Measurements from ENCODE around the gene ATF3.

Gene ATF3

GRCh38 chr1:212609701-212610574 lies 1.4 kb downstream of the ATF3 start:
- DNase-seq (ENCODE audit: low read depth), result no peak

DNA sequence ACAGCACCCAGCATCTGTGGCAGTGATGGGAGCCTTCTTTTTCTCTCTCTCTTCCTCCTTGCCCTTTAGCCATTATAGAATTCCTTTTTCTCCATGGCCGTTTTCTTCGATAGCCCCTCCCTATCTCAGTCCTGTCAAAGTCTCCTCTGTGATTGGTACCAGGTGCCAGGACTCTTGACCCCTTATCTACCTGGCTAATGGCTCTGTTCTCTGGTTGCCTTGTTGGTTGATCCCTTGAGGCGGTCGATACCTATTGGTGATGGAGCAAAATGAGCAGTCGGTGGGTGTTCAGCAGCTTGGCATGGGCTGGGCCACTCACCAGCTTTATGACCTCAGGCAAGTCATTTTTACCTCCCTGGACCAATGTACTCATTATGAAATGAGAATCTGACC lies 2.0 kb downstream of the ATF3 start:
- DNase-seq (ENCODE audit: low read depth), result no peak

DNA sequence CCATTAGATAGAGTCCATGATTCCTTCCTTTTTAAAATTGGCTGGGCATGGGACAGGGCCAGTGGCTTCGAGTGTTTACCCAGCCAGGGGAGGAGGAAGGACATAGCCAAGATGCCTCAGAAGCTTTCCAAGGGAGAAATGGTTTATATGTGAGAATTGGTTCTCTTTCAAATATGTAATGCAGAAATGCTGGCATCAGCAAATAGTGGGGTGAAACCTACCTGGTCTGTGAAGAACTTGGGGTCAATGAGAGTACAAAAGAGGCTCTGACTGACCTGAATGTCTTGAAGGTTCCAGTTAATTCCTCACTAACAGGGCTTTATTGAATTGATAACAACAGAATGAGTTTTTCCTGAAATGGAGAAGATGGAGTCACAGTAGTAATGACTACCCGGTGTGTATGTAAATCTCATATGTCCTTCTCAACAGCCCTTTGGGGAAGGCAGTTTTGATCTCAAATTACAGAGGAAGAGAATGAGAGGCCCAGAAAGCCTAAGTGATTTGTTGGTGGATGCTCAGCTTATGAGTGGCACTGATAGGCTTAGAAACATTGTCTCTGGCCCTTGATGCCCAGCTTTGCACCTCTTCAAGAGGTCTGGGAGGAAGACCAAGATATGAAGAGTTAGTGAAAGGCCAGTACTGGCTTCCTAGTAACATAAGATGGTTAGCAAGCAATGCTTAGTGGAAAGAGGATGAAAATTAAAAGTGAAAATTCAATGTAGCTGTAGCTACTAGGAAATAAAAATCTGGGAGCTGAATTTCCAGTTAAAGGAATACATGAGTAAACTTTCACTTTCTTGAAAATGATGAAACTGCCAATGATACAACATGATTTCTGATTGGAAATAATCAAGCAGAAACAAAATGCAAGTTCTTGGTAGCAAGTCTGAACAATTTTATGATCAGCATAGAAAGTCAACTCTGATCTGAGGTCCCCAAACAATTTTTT lies 2.7 kb downstream of the ATF3 start:
- no peak for DNase-seq (ENCODE audit: low read depth)

GRCh38 chr1:212612041-212612961 lies 3.7 kb downstream of the ATF3 start:
- no peak for DNase-seq (ENCODE audit: low read depth)

GRCh38 chr1:212613440-212614335 lies 5.1 kb downstream of the ATF3 start:
- DNase-seq (ENCODE audit: low read depth), result no peak

DNA sequence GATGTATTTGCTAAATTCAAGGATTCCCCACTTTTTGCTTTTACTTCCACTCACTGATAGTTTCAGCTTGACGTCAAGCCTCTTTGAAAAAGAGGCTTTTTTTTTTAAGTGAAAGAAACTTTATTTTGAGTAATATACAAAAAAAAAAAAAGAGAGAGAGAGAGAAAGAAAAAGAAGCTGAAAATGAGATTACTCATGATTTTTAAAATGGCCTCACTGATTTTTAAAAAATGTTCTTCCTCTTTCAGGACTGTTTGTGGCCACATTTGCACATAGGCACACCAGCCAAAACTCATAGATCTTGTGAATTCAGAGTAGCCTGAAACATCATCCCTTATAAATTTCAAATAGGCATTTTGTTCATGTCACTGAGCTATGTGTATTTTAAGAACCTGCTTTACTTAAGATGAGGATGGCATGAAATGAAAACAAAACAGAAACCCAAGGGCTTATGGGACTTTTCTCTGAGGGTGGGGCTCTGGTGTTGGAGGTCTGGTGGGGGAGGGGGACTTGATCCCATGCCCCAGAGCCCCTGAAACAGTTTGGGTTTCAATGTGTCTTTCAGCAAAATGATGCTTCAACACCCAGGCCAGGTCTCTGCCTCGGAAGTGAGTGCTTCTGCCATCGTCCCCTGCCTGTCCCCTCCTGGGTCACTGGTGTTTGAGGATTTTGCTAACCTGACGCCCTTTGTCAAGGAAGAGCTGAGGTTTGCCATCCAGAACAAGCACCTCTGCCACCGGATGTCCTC lies 6.1 kb downstream of the ATF3 start:
- no peak for DNase-seq (ENCODE audit: low read depth)

DNA sequence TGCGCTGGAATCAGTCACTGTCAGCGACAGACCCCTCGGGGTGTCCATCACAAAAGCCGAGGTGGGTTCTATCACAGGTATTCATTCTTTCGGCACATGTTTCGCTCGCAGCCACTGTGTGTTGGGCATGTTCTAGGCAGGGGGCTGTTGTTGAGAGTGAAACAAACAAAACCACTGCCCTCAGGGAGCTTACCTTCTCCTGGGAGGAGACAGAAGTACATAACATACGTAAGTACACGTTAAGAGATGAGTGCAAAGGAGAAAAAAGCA lies 6.6 kb downstream of the ATF3 start:
- no peak for DNase-seq (ENCODE audit: low read depth)

DNA sequence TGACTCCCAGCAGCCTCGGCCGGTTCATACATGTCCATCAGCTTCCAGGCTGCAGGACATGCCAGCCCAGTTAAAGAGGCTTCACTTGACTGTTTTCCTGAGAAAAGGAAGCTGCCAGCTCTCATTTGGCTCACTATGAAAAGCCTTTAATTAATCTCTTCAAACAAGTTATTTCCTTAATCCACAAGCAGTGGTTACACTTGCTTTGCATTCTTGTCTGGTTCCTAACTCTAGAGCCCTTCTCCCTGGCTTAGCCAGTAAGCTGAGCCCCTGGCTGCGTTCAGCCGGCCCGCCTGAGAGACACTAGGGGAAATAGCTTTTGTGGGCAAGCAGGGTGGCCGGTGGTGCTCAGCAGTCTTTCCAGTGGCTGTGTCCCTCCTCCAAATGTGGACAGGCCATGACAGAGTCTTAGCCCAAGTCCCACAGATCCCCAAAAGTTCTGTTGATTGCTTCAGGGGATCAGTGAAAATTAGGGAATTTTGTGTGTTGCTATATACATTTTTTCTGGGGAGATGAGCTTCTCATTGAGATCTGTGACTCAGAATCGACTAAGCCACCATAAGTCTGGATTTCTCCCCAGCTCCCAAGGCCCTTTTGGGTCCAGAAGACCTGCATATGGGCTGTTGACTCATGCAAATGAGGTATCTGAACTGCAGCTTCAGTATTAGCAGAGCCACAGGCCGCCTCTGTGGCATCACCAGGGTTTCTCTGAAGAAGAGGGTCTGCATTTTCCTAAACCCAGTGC lies 10.1 kb downstream of the ATF3 start:
- DNase-seq (ENCODE audit: low read depth), result no peak

DNA sequence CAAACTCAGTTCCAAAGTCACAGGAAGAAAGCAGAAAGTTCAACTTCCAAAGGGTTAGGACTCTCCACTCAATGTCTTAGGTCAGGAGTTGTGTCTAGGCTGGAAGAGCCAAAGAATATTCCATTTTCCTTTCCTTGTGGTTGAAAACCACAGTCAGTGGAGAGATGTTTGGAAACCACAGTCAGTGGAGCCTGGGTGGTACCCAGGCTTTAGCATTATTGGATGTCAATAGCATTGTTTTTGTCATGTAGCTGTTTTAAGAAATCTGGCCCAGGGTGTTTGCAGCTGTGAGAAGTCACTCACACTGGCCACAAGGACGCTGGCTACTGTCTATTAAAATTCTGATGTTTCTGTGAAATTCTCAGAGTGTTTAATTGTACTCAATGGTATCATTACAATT lies 11.7 kb downstream of the ATF3 start:
- no peak for DNase-seq (ENCODE audit: low read depth)

DNA sequence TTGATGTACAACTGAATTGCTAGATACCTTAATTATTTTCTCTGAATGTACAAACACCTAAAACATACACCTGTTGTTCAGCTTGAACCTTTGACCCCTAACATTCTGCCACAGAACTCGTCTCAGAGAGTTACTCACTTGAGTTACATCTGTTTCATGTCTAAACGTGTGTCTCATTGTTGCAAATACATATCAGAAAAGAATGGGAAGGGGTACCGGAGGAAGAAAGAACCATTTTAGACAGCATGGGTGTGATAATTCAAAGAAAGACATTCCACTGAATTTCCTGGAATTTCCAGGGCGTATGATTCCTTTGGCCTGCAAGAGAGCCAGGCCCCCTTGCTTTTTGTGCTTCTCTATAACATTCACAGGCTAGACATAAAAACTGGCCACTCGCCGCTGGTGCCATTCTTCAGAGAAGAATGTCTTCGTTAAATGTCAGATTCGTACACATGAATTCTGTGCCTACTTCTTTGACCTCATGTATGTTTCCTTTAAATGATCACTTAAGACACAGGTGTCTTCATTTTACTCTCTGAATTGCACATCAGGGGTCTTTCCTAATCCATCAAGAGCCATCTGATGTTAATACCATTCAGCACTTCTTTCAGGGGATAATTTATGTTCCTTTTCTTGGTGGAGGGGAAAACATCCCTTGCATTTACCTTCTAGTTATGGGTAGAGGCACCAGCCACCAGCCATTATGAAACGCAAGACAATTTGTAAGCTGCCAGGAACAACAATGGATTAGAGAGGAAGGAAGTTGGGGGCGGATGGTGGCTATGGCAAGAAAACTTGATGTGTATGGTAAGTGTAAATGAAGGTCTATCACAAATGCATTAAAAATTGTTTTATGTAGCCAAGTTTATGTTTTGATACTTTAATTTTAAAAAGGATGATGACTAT lies 12.7 kb downstream of the ATF3 start:
- no peak for DNase-seq (ENCODE audit: low read depth)

DNA sequence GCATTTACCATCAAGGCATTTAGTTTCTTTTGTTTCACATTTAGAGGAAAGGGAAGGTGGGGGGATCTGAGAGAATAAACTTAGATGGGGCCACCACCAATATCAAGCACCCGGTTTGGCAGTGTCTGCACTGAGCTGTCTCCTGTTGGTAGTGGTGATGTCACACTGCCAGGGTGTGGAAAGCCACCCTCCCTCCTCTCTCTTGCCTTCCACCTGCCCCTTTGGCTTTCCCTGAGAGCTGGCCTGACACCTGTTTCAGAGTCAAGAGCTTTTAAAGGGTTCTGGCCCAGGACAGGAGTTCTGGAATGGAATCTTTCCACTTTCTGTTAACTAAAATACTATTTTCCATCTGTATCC lies 13.4 kb downstream of the ATF3 start:
- DNase-seq (ENCODE audit: low read depth), result no peak

GRCh38 chr1:212622467-212622866 lies 13.9 kb downstream of the ATF3 start:
- DNase-seq (ENCODE audit: low read depth), result no peak

DNA sequence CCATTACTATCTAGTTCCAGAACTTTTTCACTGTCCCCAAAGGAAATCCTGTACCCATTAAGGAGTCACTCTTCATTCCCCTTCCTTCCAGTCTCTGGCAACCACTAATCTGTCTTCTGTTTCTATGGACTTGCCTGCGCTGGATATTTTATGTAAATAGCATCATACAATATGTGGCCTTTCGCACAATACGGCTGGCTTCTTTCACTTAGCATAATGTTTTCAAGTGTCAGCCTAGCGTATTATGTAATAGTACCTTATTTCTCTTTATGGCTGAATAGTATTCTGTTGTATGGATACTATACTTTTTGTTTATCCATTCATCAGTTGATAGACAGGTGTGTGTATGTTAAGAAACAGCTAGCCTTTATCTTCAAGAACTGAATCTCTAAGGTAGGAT lies 14.3 kb downstream of the ATF3 start:
- no peak for DNase-seq (ENCODE audit: low read depth)

DNA sequence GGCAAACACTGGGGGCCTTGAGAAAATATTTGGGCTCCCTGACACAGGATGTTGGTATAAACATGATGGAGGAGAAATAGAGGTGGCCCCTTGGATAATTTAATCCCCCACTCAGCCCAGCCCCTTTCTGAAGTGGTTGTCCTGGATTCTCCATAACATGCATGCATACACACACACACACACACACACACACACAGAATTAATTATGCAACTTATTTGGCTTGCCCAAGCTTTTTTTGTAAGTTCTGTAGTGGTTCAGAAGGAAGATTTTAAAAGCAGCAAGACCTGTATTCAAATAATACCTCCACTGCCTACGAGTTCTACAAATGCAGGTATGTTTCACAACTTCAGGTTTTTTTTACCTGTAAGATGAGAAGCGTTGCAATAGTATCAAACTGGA lies 15.0 kb downstream of the ATF3 start:
- DNase-seq (ENCODE audit: low read depth), result no peak

GRCh38 chr1:212624976-212625501 lies 16.5 kb downstream of the ATF3 start:
- no peak for DNase-seq (ENCODE audit: low read depth)

DNA sequence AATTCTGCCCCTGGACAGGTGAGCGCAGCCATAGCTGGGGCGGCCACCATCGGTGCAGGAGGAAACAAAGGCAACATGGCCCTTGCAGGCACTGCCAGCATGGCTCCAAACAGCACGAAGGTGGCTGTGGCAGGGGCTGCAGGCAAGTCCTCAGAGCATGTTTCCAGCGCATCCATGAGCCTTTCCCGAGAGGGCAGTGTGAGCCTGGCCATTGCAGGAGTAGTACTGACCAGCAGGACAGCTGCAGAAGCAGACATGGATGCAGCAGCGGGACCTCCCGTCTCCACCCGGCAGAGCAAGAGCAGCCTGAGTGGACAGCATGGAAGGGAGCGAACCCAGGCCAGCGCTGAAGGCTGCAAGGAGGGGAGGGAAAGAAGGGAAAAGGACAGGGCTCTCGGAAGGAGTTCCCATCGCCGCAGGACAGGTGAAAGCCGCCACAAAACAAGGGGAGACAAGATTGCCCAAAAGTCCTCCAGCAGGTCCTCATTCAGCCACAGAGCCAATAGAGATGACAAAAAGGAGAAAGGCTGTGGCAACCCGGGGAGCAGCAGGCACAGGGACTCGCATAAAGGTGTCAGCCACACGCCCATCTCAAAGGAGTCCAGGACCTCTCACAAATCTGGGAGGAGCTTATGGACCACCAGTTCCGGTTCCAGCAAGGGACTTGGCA lies 17.4 kb downstream of the ATF3 start:
- no peak for DNase-seq (ENCODE audit: low read depth)

DNA sequence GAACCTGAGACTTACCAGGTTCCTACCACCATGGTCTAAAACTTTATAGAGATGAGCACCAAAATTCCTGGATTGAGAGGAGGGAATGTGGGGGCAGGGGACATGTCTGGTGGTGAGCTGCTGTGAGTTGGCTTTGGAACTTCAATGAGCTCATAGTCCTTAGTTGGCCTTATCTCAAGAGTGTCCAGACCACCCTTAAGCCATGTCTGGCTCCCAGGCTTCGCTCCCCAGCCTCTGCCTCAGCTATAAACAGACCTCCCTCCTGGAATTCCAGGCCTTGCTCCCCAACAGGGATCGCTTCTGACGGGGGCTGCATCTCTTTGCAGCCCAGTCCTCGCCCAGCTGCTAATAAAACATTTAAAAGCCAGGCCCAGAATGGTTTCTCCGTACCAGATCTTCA lies 19.5 kb downstream of the ATF3 start:
- DNase-seq (ENCODE audit: low read depth), result no peak

All from stimulated activated CD8-positive, alpha-beta memory T cell treated with anti-CD3 and anti-CD28 coated beads, Interleukin-4, amount 100 ng/mL, for 24 hours (primary cell).